ENCODE measurements around the gene SMPDL3A. TPM values are rescaled to one million over a fixed set of nuclear protein-coding genes. Genes with fewer than 3 reads are reported as not detected.

The SMPDL3A gene
- total and polyA plus RNA-seq, 2 of the 13 experiments (the other 11 are each of a cell fraction or from before 2014, with no cell fraction given) = 7.8 to 17.3 TPM

- TF ChIP-seq, protein P1, sequence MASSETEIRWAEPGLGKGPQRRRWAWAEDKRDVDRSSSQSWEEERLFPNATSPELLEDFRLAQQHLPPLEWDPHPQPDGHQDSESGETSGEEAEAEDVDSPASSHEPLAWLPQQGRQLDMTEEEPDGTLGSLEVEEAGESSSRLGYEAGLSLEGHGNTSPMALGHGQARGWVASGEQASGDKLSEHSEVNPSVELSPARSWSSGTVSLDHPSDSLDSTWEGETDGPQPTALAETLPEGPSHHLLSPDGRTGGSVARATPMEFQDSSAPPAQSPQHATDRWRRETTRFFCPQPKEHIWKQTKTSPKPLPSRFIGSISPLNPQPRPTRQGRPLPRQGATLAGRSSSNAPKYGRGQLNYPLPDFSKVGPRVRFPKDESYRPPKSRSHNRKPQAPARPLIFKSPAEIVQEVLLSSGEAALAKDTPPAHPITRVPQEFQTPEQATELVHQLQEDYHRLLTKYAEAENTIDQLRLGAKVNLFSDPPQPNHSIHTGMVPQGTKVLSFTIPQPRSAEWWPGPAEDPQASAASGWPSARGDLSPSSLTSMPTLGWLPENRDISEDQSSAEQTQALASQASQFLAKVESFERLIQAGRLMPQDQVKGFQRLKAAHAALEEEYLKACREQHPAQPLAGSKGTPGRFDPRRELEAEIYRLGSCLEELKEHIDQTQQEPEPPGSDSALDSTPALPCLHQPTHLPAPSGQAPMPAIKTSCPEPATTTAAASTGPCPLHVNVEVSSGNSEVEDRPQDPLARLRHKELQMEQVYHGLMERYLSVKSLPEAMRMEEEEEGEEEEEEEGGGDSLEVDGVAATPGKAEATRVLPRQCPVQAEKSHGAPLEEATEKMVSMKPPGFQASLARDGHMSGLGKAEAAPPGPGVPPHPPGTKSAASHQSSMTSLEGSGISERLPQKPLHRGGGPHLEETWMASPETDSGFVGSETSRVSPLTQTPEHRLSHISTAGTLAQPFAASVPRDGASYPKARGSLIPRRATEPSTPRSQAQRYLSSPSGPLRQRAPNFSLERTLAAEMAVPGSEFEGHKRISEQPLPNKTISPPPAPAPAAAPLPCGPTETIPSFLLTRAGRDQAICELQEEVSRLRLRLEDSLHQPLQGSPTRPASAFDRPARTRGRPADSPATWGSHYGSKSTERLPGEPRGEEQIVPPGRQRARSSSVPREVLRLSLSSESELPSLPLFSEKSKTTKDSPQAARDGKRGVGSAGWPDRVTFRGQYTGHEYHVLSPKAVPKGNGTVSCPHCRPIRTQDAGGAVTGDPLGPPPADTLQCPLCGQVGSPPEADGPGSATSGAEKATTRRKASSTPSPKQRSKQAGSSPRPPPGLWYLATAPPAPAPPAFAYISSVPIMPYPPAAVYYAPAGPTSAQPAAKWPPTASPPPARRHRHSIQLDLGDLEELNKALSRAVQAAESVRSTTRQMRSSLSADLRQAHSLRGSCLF (CRISPR knock-in tag; IDR thresholded peaks at IDR 0.05; ENCODE audit: borderline replicate concordance) = no peak
- no peak for TF ChIP-seq JUND (CRISPR knock-in tag; IDR thresholded peaks at IDR 0.05)
- no peak for TF ChIP-seq ZFP62 (CRISPR knock-in tag; IDR thresholded peaks at IDR 0.05)
- no peak for TF ChIP-seq MYC (CRISPR knock-in tag; IDR thresholded peaks at IDR 0.05; ENCODE audit: borderline replicate concordance)
- no peak for TF ChIP-seq SIX4 (CRISPR knock-in tag; IDR thresholded peaks at IDR 0.05)
- peak; percentile 48; the same call in 1 of the 2 replicates for TF ChIP-seq ZNF782 (CRISPR knock-in tag; IDR thresholded peaks at IDR 0.05; ENCODE audit: borderline replicate concordance)
- TF ChIP-seq CREBL2 (CRISPR knock-in tag; IDR thresholded peaks at IDR 0.05; ENCODE audit: borderline replicate concordance) = no peak
- peak; percentile 72 for TF ChIP-seq NFIC (IDR thresholded peaks at IDR 0.05; ENCODE audit: low read length)
- TF ChIP-seq ZBTB40 (IDR thresholded peaks at IDR 0.05) = no peak
- no peak; the same call in 1 of the 2 replicates for TF ChIP-seq ZBTB40 (CRISPR knock-in tag; IDR thresholded peaks at IDR 0.05)
- 0 out of 2 replicates have a peak, but pooled peaks have one; percentile 60 for TF ChIP-seq ZNF224 (CRISPR knock-in tag; IDR thresholded peaks at IDR 0.05)
- no peak for TF ChIP-seq PTBP1 (IDR thresholded peaks at IDR 0.05; ENCODE audit: low read depth, low read length, poor library complexity, severe bottlenecking)
- TF ChIP-seq HIVEP1 (CRISPR knock-in tag; IDR thresholded peaks at IDR 0.05) = no peak
Measured at GRCh38 chr6:122790423-122791309, 1.6 kb downstream of the SMPDL3A start (continued).
